Activated T-cell treated with anti-CD3 and anti-CD28 coated beads, Interleukin-2, amount 50 U/mL, for 48 hours (primary cell): Measurements from ENCODE around the gene RXYLT1.

Source experiments
- DNase-seq, 2 experiments: peaks; one replicate each; pipeline ENCODE4 v3.0.0-alpha.2; 2020

RXYLT1 gene

GRCh38 chr12:63844391-63845341 lies 65.0 kb downstream of the RXYLT1 start, which contains the start of gene SRGAP1:
TSS of gene SRGAP1 (plus strand) at chr12:63844700. CDS start at chr12:63844817, 117 bp downstream.
- DNase-seq, result peak; percentile 31 to 34

- no peak for DNase-seq
Observed at GRCh38 chr12:63845726-63846125, 66.0 kb downstream of the RXYLT1 start.

GRCh38 chr12:63846238-63846967 lies 66.7 kb downstream of the RXYLT1 start:
- no peak for DNase-seq

- no peak for DNase-seq
Observed at GRCh38 chr12:63848450-63848849, 68.7 kb downstream of the RXYLT1 start.

- no peak for DNase-seq
Observed at GRCh38 chr12:63849106-63849620, 69.5 kb downstream of the RXYLT1 start.

GRCh38 chr12:63849641-63850040 lies 69.9 kb downstream of the RXYLT1 start:
- DNase-seq, result no peak

DNA sequence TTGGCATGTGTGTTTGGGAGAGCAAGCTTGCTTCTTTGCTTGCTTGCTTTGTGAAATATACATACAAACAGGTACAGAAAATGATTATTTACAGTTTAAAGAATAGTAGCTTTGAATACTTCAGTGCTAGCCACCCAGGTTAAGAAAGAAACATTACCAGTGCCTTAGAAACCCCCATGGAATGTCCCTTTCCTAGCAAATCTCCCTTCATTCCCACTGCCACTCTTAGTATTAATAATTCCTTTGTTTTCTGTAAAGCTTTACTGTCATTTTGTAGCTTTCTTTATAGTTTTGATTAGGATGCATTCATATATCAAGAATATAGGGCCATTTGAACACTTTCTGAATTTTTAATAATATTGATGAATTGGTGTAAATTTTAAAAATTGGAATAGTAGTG lies 74.3 kb downstream of the RXYLT1 start:
- no peak for DNase-seq

GRCh38 chr12:63855299-63855698 lies 75.6 kb downstream of the RXYLT1 start:
- no peak for DNase-seq

DNA sequence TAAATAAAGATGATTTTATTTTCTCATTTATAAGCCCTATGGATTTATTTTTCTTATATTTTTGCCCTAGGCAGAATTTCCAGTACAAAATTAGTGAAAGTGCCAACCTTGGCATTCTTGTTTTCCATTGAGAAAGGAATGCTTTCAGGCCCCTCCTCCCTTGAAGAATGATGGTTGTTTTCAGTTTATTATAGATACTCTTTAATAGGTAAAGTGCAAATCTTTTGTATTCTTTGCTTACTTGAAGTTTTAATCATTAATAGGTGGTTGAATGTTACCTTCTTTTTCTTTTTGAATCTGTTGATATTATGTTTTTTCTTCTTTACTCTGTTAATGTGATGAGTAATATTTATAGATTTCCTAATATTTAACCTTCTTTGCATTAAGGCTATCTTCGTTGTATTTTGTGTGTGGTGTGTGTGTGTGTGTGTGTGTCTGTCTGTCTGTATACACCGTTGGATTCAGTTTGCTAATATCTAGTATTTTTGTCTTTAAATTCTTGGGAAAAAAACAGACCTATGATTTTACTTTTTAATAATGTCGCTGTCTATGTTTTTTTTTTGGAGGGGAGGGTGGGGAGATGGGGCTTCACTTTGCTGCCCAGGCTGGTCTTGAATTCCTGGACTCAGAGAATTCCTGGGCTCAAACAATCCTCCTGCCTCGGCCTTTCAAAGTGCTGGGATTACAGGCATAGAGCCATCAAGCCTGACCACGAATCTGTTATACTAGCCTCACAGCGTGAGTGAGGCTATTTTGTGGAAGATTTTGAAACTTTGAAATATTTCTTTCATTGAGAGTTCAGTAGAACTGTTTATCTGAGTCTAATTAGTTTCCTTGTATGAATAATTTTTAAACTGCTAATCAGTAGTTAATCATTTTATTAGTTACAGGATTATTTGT lies 78.3 kb downstream of the RXYLT1 start:
- DNase-seq, result no peak
